ENCODE measurements around the gene GNL3.
"Not testable (repeated sequence)": the region's sequence is repeated elsewhere in the genome, so short reads cannot be mapped to it uniquely, and the experiment has no call there.

The GNL3 gene

DNA sequence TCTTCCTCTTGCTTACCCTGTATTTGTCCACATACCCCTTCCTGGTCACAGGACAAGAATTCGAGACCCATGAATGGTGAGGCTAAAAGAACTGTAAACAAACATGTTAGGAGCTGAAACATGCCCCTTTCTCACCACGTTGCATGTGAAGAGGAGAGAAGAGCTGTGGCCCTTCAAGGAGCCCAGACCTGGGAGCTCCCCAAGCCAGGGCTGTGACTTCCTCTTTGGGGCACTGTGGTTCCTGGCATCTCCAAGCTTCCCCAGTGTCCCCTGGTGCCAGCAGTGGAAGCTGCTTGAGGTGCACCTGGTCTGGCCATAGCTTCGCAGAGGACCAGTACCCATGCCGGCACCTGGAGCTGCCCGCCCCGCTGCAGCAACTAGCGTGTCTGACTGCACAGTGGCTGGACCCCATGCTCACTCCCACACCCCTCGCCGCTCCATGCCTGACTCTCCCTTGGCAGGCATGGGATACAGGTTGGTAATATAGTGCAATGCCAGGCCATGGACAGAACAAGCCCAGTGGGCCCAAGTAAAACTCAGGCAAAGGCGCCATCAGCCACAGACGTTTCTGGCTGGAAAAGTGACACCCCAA is 30.0 kb downstream of the GNL3 start:
- DNase-seq (ENCODE audit: low read depth in 1 of 2, low spot score in 1 of 2), result no peak

DNA sequence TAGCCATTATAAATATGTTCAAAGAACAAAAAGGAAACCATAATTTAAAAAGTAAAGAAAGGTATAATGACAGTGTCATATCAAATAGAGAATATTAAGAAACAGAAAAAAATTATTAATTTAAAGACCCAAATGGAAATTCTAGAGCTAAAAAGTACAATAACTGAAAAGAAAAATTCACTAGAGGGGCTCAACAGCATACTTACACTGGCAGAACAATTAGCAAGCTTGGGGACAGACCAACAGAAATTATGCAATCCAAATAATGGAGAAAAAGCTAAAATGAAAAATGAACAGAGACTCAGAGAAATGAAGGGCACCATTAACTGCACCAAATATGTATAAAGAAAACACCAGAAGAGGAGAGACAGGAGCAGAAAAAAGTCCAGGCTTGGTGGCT is 33.8 kb downstream of the GNL3 start:
- DNase-seq (ENCODE audit: low read depth in 1 of 2, low spot score in 1 of 2), result no peak

DNA sequence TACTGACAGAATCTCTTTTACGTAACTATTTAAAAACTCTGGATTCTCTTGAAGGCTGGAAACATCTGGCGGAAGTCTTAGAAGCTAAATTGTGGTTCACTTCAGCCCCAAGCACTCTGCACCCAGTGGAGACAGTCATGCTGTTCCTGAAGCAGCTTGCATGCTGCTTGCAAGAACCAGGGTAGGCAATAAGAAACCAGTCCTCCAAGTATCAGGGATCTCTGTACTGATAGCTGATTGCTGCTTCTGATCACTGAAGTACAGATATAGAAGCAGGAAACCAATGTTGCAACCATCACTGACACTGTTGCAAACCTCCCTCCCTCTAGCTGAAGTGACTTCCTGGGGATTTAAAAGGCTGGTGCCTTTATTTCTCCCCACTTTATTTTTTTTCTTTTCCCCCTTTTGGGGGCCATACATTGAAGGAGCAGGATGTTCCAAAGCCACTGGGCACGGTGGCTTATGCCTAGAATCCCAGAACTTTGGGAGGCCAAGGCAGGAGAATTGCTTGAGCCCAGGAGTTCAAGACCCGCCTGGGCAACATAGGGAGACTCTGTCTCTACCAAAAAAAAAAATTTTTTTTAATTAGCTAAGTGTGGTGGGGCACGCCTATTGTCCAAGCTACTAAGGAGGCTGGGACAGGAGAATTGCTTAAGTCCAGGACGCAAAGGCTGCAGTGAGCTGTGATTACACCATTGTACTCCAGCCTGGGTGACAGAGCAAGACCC is 35.3 kb downstream of the GNL3 start:
- DNase-seq (ENCODE audit: low read depth in 1 of 2, low spot score in 1 of 2), result no peak

DNA sequence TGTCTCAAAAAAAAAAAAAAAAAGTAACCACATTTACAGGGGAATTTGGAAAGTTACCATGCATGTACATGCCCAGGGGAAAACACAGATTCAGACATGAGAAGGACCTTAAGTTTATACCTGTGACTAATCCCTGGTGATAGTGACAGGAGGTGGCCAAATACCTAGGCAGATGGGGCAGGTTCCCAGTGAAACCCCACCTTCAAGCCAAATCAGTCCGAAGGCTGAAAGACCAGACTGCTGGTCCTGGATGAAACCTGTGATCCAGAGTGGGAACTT is 35.8 kb downstream of the GNL3 start:
- DNase-seq (ENCODE audit: low read depth in 1 of 2, low spot score in 1 of 2), result no peak

DNA sequence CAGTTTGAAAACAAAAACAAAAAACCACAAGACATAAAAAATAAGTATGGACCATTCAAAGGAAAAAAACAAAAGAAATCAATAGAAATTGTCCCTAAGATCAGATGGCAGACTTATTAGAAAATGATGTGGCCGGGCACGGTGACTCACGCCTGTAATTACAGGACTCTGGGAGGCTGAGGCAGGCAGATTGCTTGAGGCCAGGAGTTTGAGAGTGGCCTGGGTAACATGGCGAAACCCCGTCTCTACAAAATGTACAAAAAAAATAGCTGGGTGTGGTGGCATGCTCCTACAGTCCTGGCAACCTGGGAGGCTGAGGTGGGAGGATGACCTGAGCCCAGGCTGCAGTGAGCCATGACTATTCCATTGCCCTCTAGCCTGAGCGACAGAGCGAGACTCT is 36.7 kb downstream of the GNL3 start:
- DNase-seq (ENCODE audit: low read depth in 1 of 2, low spot score in 1 of 2), result no peak

DNA sequence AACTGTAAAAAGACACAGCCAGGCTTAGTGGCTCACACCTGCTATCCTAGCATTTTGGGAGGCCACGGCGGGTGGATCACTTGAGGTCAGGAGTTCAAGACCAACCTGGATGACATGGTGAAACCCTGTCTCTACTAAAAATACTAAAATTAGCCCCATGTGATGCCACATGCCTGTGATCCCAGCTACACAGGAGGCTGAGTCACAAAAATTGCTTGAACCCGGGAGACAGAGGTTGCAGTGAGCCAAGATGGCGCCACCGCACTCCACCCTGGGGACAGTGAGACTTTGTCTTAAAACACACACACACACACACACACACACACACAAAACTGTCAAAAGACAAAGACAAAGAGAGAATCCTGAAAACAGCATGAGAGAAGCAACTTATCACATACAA is 38.1 kb downstream of the GNL3 start:
- no peak for DNase-seq (ENCODE audit: low read depth in 1 of 2, low spot score in 1 of 2)

DNA sequence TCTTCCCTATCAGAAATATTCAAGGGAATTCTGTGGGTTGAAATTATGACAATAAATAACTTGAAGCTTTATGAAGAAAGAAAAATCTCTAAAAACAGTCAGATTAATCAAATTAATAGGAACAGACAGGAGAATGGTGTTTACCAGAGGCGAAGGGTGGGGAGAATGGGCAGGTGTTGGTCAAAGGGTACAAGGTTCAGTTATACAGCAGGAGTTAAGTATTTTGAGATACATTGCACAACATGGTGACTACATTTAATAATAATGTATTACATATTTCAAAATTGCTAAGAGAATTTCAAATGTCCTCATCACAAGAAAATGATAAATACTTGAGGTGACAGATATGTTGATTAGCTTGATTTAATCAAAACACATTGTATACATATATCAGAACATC is 38.7 kb downstream of the GNL3 start:
- no peak for DNase-seq (ENCODE audit: low read depth in 1 of 2, low spot score in 1 of 2)

DNA sequence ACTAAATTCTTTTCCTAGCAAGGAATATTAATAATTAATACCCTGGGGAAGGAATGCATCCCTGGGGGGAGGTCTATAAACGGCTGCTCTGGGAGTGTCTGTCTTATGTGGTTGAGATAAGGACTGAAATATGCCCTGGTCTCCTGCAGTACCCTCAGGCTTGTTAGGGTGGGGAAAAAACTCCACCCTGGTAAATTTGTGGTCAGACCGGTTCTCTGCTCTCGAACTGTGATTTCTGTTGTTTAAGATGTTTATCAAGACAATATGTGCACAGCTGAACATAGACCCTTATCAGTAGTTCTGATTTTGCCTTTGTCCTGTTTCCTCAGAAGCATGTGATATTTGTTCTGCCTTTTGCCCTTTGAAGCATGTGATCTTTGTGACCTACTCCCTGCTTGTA is 42.9 kb downstream of the GNL3 start:
- not testable (repeated sequence) for DNase-seq (ENCODE audit: low read depth in 1 of 2, low spot score in 1 of 2)

DNA sequence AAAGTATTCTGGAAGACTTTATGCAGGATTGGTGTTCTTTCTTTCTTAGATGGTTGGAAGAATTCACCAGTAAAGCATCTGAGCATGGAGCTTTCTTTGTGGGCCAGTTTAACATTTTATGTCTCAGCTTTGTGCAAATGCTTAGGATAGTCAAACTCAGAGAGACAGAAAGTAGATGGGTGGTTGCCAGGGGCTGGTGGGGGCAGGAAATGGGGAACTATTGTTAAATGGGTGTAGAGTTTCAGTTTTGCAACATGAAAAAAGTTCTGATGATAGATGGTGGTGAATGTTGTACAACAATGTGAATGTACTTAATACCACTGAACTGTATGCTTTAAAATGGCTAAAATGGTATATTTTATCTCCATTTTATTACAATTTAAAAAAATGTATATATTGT is 44.8 kb downstream of the GNL3 start:
- no peak for DNase-seq (ENCODE audit: low read depth in 1 of 2, low spot score in 1 of 2)

DNA sequence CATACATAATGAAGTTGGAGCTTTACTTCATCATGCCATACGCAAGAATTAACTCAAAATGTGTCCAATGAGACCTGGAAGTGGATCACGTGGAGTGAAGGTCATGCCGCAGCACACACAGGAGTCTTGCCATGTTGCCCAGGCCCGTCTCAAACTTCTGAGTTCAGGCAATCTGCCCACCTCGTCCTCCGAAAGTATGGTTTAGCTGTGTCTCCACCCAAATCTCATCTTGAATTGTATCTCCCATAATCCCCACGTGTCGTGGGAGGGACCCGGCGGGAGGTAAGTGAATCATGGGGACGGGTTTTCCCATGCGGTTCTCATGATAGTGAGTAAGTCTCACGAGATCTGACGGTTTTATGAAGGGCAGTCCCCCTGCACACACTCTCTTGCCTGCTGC is 45.8 kb downstream of the GNL3 start:
- no peak for DNase-seq (ENCODE audit: low read depth in 1 of 2, low spot score in 1 of 2)

DNA sequence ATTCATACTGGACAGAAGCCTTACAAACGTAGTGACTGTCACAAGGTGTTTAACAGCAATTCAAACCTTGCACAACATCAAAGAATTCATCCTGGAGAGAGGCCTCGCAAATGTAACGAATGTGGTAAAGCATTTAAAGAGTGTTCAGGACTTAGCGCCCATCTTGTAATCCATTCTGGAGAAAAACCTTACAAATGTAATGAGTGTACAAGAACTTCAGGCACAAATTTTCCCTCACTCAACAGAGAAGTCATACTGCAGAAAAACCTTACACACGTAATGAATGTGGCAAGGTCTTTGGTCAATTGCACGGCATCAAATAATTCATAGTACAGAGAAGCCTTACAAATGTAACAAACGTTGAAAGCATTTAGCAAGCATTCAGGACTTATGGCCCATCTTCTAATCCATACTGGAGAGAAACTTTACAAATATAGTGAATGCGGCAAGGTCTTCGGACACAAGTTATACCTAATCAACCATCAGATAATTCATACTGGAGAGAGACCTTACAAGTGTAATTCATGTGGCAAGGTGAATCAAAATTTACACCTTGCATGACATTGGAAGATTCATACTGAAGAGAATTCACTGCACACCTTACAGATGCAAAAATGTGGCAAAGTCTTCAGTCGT is 47.5 kb downstream of the GNL3 start:
- DNase-seq (ENCODE audit: low read depth in 1 of 2, low spot score in 1 of 2), result no peak

DNA sequence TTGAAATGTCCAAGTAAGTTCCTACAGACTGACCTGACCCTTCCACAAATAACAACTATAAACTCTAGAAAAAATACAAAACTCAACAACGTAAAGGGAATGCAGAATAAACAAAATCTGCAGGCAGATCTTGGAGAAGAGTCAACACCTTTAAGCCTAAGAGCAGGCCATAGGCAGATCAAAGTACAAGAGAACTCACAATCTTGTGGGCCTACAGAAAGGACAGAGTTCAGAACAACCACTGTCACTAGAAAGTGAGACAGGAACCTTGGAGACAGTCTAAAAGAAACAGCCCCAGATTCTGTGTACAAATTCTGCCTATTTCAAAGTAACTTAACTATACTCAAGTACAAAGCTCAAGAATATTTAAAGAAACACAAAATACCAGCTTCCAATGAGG is 53.9 kb downstream of the GNL3 start:
- DNase-seq (ENCODE audit: low read depth in 1 of 2, low spot score in 1 of 2), result no peak

DNA sequence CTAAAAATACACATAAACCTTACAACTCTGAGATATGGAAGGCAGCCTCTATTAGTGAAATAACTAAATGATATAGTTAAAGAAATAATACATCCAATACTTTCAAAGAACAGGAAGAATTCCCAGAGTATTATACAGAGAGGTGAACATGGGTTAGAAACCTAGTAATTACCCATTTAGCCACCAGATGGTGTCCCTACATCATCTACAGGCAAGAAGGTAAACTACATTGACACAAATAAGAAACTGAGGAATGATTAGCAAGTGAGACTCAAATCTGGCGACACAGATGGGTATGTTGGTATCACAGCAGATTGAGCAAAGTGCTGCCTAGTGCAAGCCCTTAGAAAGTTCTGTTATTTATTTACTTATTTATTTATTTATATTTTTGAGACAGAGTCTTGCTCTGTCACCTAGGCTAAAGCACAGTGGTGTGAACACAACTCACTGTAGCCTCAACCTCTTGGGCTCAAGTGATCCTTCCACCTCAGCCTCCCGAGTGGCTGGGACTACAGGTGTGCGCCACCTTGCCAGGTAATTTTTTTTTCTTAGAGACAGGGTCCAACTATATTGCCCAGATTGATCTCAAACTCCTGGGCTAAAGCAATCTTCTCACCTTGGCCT is 56.7 kb downstream of the GNL3 start:
- DNase-seq (ENCODE audit: low read depth in 1 of 2, low spot score in 1 of 2), result no peak

DNA sequence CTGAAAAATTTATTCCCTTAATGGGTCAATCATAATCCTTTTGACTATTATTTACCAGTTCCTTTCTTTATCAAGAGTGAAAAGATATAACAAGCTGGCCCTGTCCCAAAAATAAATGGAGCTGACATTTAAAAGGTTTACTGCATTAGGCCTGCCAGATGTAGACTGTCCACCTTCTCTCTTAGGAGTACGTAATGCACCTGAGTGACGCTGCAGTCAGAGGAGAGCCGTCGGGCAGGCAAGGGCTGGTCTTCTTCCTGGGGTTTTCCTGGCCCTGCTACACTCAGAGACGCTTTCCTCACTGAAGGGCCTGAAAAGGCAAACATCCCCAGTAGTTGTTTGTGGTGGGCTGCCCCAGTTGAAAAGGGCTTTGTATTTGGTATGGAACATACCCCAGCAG is 57.3 kb downstream of the GNL3 start:
- DNase-seq (ENCODE audit: low read depth in 1 of 2, low spot score in 1 of 2), result no peak

DNA sequence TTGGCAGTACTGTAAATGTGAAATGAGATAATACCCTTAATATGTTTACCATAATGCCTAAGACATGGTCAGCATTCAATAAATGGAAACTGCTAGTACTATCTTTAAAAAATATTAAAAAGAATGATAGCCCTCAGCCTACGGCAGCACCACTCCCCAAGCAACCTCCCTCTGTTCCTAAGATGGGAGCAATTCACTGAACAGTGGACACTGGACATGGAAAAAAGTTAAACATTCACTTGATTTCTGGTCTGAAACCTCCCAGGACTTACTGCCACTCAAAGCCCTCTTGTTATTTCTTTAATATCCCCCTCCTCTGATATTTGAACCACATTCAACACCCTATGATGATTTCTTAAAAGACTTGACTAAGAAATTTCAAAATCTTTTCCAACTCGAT is 57.9 kb downstream of the GNL3 start:
- DNase-seq (ENCODE audit: low read depth in 1 of 2, low spot score in 1 of 2), result no peak

All from activated CD4-positive, alpha-beta T cell treated with anti-CD3 and anti-CD28 coated beads, Interleukin-2, amount 50 U/mL, for 24 hours (primary cell).